ENCODE data around the gene LEKR1.

DNA sequence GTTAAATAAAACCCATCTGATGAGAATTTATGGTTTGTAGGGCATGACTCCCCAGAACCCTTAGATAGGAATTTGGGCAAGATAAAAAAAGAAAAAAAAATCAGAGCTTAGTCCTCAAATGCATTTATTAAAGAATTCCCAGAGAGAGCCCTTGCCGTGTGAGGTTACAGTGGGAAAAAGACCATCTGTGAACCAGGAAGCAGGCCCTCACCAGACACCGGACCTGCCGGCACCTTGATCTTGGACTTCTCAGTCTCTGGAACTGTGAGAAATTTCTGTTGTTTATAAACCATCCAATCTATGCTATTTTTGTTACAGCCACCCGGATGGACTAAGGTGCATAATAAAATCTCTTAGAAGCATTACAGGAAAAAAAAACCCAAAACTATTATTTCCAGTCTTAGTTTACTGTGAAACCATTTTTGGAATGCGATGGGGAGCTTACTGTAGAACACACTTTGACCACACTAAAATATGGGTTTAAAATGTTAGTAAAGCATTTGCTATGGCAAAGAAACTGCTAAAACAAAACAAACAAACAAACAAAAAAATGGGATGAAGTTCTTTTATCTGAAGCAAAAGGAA, 72.2 kb downstream of the LEKR1 start:
- TF ChIP-seq CTCF (IDR thresholded peaks at IDR 0.05; ENCODE audit: poor library complexity, severe bottlenecking) (no peak), POLR2AphosphoS5 (IDR thresholded peaks at IDR 0.05) (no peak), EZH2 (IDR thresholded peaks at IDR 0.05; ENCODE audit: borderline replicate concordance, insufficient read depth, low read length, poor library complexity, severe bottlenecking) (no peak), SMC3 (conservative IDR thresholded peaks at IDR 0.05; ENCODE audit: poor library complexity) (no peak), TAF1 (IDR thresholded peaks at IDR 0.05; ENCODE audit: low read depth) (no peak), MXI1 (conservative IDR thresholded peaks at IDR 0.05; ENCODE audit: poor library complexity, severe bottlenecking) (no peak), EP300 (conservative IDR thresholded peaks at IDR 0.05; ENCODE audit: poor library complexity, severe bottlenecking) (no peak), RAD21 (conservative IDR thresholded peaks at IDR 0.05) (no peak)
- TF ChIP-seq, protein P1, sequence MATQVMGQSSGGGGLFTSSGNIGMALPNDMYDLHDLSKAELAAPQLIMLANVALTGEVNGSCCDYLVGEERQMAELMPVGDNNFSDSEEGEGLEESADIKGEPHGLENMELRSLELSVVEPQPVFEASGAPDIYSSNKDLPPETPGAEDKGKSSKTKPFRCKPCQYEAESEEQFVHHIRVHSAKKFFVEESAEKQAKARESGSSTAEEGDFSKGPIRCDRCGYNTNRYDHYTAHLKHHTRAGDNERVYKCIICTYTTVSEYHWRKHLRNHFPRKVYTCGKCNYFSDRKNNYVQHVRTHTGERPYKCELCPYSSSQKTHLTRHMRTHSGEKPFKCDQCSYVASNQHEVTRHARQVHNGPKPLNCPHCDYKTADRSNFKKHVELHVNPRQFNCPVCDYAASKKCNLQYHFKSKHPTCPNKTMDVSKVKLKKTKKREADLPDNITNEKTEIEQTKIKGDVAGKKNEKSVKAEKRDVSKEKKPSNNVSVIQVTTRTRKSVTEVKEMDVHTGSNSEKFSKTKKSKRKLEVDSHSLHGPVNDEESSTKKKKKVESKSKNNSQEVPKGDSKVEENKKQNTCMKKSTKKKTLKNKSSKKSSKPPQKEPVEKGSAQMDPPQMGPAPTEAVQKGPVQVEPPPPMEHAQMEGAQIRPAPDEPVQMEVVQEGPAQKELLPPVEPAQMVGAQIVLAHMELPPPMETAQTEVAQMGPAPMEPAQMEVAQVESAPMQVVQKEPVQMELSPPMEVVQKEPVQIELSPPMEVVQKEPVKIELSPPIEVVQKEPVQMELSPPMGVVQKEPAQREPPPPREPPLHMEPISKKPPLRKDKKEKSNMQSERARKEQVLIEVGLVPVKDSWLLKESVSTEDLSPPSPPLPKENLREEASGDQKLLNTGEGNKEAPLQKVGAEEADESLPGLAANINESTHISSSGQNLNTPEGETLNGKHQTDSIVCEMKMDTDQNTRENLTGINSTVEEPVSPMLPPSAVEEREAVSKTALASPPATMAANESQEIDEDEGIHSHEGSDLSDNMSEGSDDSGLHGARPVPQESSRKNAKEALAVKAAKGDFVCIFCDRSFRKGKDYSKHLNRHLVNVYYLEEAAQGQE (IDR thresholded peaks at IDR 0.05; ENCODE audit: borderline replicate concordance): no peak

Data from neural cell (in vitro differentiated cells).